PC-3 (cell line): ENCODE data around the gene CD22. TPM values are rescaled to one million over a fixed set of nuclear protein-coding genes. Genes with fewer than 3 reads are reported as not detected.

Experiments
- ATAC-seq: fragments of 200-7000 bp; cut with Tn5 transposase; 2 replicates; pipeline ENCODE4 v1.9.1; 2020; ENCODE audit warnings: mild to moderate bottlenecking, moderate library complexity
- BruUV-seq: library from RNA; stranded (reverse); fragments of 400-500 nt; replicated peaks from 2 replicates; lab custom pipeline; 2021; lab: Mats Ljungman, UMichigan
- CTCF ChIA-PET: fragments of 300-600 bp; sonication (Branson Sonifier 250); formaldehyde crosslinking; loops from one replicate; lab custom pipeline; 2022; ENCODE audit warnings: antibody characterized with exemption; lab: Charles Lee
- POLR2A ChIA-PET: fragments of 300-600 bp; sonication (Branson Sonifier 250); formaldehyde crosslinking; loops from one replicate; lab custom pipeline; 2022; ENCODE audit warnings: antibody characterized with exemption; ENCODE audit not compliant: unreplicated experiment; lab: Charles Lee
- DNase-seq: peaks from one replicate; pipeline ENCODE4 v3.0.0-alpha.2; 2015
- H2AFZ ChIP-seq: fragments of 300-600 bp; sonication (generic); 2 replicates; pipeline ENCODE4 v1.6.0; 2016; ENCODE audit warnings: antibody characterized with exemption, low read length
- H3F3A ChIP-seq: fragments of 300-600 bp; sonication (generic); one replicate; pipeline ENCODE4 v1.6.0; 2017; ENCODE audit warnings: antibody characterized with exemption, low read length, control low read depth, mild to moderate bottlenecking; ENCODE audit not compliant: unreplicated experiment
- H3K27ac ChIP-seq: fragments of 300-600 bp; sonication (generic); 2 replicates; pipeline ENCODE4 v1.5.1; 2016; ENCODE audit warnings: mild to moderate bottlenecking, low read length
- H3K27me3 ChIP-seq: fragments of 300-600 bp; sonication (generic); 2 replicates; pipeline ENCODE4 v1.6.1; 2016; ENCODE audit warnings: low read length, mixed read lengths
- H3K36me3 ChIP-seq: fragments of 300-600 bp; sonication (generic); 2 replicates; pipeline ENCODE4 v1.6.1; 2016; ENCODE audit warnings: low read depth, mixed run types, low read length, mixed read lengths
- H3K4me1 ChIP-seq: fragments of 300-600 bp; sonication (generic); 2 replicates; pipeline ENCODE4 v1.5.1; 2016; ENCODE audit warnings: low read length; ENCODE audit not compliant: insufficient read depth
- H3K4me2 ChIP-seq: fragments of 300-600 bp; sonication (generic); 2 replicates; pipeline ENCODE4 v1.6.0; 2016; ENCODE audit warnings: low read length
- H3K4me3 ChIP-seq: fragments of 300-600 bp; sonication (generic); 2 replicates; pipeline ENCODE4 v1.5.1; 2016; ENCODE audit warnings: mild to moderate bottlenecking, low read length, mixed read lengths
- H3K79me2 ChIP-seq: fragments of 300-600 bp; sonication (generic); 2 replicates; pipeline ENCODE4 v1.6.1; 2017; ENCODE audit warnings: low read length, mixed read lengths
- H3K9ac ChIP-seq: fragments of 300-600 bp; sonication (generic); 2 replicates; pipeline ENCODE4 v1.6.0; 2016; ENCODE audit warnings: mild to moderate bottlenecking, low read length
- H3K9me2 ChIP-seq: fragments of 300-600 bp; sonication (generic); replicated peaks from 2 replicates; pipeline ENCODE4 v1.6.1; 2016; ENCODE audit warnings: mixed run types, low read length, mixed read lengths
- H3K9me3 ChIP-seq: fragments of 300-600 bp; sonication (generic); 2 replicates; pipeline ENCODE4 v1.6.1; 2016; ENCODE audit warnings: low read length, mixed read lengths
- H4K20me1 ChIP-seq: fragments of 300-600 bp; sonication (generic); 2 replicates; pipeline ENCODE4 v1.6.1; 2016; ENCODE audit warnings: low read length, mixed read lengths
- CTCF ChIP-seq: fragments of 300-600 bp; sonication (generic); conservative IDR thresholded peaks from 2 replicates; pipeline ENCODE4 v1.5.1; 2017; ENCODE audit warnings: antibody characterized with exemption, low read depth, mild to moderate bottlenecking, low read length
- EZH2 ChIP-seq: fragments of 300-600 bp; sonication (generic); IDR thresholded peaks from one replicate; pipeline ENCODE4 v1.6.1; 2017; ENCODE audit warnings: antibody characterized with exemption, mild to moderate bottlenecking, low read length; ENCODE audit not compliant: unreplicated experiment
- EZH2phosphoT487 ChIP-seq: fragments of 300-600 bp; sonication (generic); IDR thresholded peaks from 2 replicates; pipeline ENCODE4 v1.6.1; 2018; ENCODE audit warnings: mild to moderate bottlenecking, antibody characterized with exemption, low read length, borderline replicate concordance
- intact Hi-C: fragments of 100-400 bp; cut with micrococcal nuclease; formaldehyde crosslinking; loops from 2 replicates; pipeline ENCODE4 v1.9.0; 2023
- total RNA-seq: library from RNA; depleted of rRNA; stranded (reverse); fragments of >200 nt; gene quantifications from 2 replicates; pipeline ENCODE4 v1.2.3, GENCODE V29; 2014

CD22 gene
- total RNA-seq, 1 experiment from 2014 or later = 0.07 TPM

- TF ChIP-seq EZH2 = no peak
- no peak for TF ChIP-seq EZH2phosphoT487
- TF ChIP-seq CTCF = no peak
- Histone ChIP-seq H3F3A (no peaks in the 10 kb centered on the region), H3K27me3 (peaks cover 21% of the 10 kb centered on the region; the same call in 1 of the 2 replicates), H4K20me1 (no peaks in the 10 kb centered on the region), H3K9me3 (no peaks in the 10 kb centered on the region), H3K9me2 (no peaks in the 10 kb centered on the region), H3K9ac (no peak overlapping the region), H3K4me2 (no peak overlapping the region), H3K79me2 (no peaks in the 10 kb centered on the region), H3K4me1 (no peaks in the 10 kb centered on the region), H3K36me3 (no peaks in the 10 kb centered on the region), H3K27ac (no peak overlapping the region), H3K4me3 (no peak overlapping the region), H2AFZ (no peak overlapping the region)
- DNase-seq (no peak), ATAC-seq (no peak)
- POLR2A ChIA-PET = no interaction called here
- CTCF ChIA-PET = no interaction called here
- intact Hi-C loops = no loop called here
- BruUV-seq = no TSS peak
Measured at GRCh38 chr19:35346193-35347052, 17.4 kb downstream of the CD22 start.

- Histone ChIP-seq H3K27ac (no peak within 1 kb of the TSS), H3F3A (no peaks in the 10 kb centered on the region), H3K9ac (no peak within 1 kb of the TSS), H3K27me3 (peaks cover 21% of the 10 kb centered on the region; the same call in 1 of the 2 replicates), H3K9me3 (no peaks in the 10 kb centered on the region), H3K36me3 (no peaks in the 10 kb centered on the region), H3K9me2 (no peaks in the 10 kb centered on the region), H2AFZ (no peak within 1 kb of the TSS), H3K4me2 (no peak within 1 kb of the TSS), H3K4me1 (no peaks in the 10 kb centered on the region), H3K4me3 (no peak within 1 kb of the TSS), H4K20me1 (no peaks in the 10 kb centered on the region), H3K79me2 (no peaks in the 10 kb centered on the region)
- TF ChIP-seq CTCF (no peak), EZH2 (no peak), EZH2phosphoT487 (no peak)
- CTCF ChIA-PET = no interaction called here
- no TSS peak for BruUV-seq
- POLR2A ChIA-PET = no interaction called here
- DNase-seq (no peak), ATAC-seq (no peak)
- intact Hi-C loops = no loop called here
Measured at GRCh38 chr19:35347171-35347929, 18.4 kb downstream of the CD22 start, which contains the start of gene FFAR1. Gene FFAR1 (plus strand): TSS chr19:35347902. CDS start chr19:35351552, 3,650 bp downstream.
